GF-D8 (cell line): Measurements from ENCODE around the gene MRPL9.

Source experiments
- DNase-seq: peaks from one replicate; lab custom pipeline; 2025; lab: John Stamatoyannopoulos, UW

MRPL9 gene

DNA sequence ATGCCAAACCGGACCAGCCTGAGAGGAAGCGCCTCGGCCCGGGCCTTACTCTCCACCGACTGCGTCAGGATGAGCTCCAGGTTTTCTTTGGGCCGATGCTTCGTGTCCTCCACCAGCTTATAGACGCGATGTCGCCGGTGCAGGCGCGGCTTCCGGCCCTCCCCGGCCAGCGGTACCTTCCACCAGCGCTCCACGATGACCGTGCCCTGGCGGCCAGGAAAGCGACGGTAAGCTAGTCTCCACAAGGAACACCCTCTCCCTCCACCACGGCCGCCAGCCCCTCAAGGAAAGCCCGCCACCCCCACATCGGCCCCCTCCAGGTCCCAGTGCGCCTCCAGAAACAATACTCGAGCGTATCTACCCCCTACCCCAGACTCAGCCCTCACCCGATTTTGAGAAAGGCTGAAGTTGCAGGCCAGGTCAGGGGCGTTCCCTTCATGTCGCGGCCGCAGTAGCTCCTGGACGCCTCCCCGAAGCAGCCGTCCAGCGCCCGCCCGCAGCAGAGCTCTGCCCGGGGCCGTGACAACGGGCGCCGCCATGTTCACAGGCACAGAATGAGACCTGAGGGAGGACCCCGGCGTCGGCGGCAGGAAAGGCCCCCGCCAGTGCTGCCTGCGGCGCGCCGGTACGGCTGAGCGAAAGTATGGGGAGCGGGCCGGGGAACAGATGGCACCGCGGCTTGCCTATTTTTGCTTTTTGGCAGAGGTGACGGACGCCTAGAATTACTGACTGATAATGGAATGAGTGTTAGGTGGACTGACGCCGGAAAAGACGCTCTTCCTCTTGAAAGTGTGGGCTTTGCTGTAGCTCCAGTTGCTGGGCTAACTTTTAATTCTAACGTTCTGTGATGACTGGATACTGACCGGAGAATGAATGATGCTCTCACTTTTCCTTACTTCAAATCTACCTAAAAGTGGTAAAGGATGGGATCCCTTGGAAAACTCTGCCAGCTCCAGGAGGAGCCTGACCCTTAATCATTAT lies at the start of gene MRPL9:
MRPL9 (minus strand) TSS at position 556 of the 981 bp plus-strand sequence; CDS start at position 539, 17 bp downstream.
- peak; percentile 48 for DNase-seq

DNA sequence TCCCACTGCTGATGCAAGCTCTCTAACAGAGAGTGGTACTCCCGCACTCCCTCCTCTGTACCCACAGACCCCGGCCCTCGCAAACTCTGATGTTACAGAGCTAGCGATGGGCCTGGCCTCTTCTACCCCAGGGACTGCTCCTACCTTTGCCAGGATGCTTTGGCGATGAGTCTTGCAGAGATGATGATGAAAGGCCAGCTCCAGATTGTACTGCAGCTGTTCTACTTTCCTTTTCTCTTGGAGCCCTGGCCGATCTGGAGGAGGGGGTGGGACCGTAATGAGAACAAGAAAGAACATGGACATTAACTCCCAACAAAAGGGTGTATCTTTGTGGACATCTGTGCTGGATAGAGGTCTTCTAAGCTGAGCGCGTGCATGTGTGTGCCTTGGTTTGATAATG lies 47.9 kb upstream of the MRPL9 start:
- DNase-seq: no peak

DNA sequence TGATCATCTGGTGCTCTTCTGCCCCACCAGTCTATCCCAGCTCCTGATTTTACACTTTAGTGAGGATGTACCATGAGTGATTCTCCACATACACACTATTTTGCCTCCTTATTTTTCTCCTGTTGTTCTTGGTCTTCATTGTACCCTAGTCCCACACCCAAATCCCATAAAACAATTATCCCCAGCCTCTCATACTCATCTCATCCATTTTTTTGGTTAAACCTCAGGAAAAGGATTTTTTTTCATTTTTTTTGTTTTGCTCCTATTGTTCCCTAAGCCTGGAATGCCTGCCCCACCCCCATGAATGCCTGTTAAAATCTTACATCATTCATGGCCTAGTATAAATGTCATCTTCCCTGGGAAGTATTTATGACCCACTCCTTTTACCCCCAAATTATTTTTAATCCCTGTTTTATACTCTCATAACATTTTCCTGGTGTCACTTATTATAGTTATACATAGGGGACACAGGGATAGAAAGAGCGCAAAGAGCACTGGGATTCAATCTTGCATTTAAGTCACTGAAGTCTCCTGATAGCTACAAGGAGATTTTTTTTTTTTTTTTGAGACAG lies 46.8 kb upstream of the MRPL9 start:
- no peak for DNase-seq

DNA sequence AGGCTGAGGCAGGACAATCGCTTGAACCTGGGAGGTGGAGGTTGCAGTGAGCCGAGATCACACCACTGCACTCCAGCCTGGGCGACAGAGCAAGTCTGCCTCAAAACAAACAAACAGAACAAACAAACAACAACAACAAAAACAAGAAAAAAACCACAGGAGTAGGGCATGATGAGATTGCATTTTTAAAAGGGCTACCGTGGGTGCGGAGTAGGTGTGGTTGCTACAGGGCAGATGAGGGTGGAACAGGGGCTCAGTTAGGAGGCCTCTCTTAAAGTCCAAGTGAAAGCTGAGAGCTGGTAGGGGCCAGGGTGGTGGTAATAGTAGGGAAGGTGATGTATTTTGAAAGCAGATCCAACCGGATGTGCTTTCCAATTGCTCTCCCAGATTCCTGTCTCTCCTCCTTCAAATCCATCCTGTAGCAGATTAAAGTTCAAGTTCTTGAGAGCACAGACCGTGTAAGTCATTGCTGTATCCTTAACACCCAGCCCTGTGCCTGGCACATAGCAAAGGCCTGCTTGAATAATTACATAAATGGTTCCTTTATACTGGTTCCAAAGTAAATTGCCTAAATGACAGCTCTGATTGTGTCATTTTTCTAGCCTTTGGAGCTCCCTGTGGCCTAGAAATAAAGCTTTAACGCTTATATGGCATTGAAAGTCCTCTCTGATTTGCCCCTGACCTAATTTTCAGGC lies 46.1 kb upstream of the MRPL9 start:
- DNase-seq: no peak

DNA sequence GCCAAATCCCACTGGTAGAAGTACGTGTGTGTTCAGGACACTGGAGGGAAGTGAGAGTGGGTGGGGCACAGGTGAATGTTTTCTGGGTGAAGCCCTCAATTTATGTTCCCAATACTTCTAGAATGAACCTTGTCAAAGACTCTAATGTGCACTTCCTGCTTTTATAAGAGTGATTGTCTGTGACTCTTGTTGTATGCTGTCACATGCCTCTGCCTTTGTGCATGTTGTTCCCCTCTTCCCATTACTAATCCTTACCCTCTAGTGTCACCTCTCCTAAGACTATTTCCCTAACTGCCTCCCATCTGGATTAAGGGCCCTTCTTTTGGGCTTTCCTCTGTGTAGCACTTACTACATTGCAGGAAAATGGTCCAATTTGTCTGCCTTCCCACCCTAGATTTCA lies 44.5 kb upstream of the MRPL9 start:
- DNase-seq: no peak

DNA sequence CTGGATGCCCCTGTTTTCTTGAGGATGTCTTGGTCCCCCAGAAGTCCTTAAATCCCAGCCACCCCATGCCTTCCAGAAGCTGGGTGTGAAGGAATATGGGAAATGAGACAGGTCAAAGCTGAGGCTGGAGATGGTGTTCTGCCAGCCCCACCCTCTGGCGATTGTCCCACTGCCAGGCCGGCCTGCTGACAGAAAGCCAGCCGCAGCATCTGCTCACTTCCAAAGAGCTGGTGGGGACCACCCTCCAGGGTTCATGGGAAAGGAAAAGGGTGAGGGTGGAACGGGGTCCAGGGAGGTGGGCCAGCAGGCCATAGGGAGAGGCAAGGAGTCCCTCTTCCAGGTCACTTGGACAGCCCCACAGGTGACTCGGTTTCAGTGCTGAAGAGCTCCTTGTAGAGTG lies 43.8 kb upstream of the MRPL9 start:
- DNase-seq: no peak

DNA sequence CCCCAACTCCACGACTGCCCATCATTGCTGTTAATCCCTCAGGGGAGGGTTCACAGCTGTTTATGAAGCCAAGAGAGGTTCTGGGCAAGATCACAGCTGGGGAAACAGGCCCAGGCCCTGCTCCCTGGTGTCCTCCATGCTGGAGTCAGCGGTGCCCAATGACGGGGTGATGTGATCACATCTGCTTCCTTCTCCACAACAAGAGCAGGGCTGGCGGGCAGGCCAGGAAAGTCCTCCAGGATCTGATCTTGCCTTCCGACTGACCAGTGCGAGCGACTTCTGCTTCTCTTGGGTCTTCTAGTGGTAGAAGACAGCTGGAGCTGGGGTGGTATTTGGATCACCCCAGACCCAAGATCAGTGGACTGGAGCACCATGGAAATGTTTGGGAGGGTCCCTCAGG lies 42.9 kb upstream of the MRPL9 start:
- no peak for DNase-seq

- DNase-seq: no peak
Observed at GRCh38 chr1:151805066-151805820, 41.9 kb upstream of the MRPL9 start, which contains the start of gene LINGO4. TSS of gene LINGO4 (minus strand) at chr1:151805419. CDS start at chr1:151802704, 2,715 bp downstream.

GRCh38 chr1:151803915-151804314 lies 40.6 kb upstream of the MRPL9 start:
- DNase-seq: no peak

DNA sequence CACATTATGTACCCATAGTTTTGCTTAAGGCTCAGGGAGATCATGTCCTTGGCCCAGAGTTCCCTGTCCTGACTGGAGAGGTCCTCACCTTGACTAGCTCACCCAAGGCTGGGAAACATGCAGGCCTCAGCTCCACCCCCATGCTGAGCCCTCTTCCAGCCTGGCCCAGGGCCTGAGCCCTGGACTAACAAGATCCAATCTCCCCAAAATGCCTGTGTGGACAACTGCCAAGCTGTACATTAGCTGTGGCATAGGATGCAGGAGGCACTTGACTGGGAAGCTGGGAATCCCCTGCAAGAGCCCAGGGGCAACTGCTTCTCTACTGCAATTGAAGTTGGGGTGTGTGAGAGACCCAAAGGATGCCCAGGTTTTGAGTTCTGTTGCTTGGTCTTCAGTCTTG lies 39.9 kb upstream of the MRPL9 start:
- DNase-seq: no peak

- DNase-seq: no peak
Observed at GRCh38 chr1:151802372-151802771, 39.1 kb upstream of the MRPL9 start.

- DNase-seq: no peak
Observed at GRCh38 chr1:151801846-151802245, 38.5 kb upstream of the MRPL9 start.

DNA sequence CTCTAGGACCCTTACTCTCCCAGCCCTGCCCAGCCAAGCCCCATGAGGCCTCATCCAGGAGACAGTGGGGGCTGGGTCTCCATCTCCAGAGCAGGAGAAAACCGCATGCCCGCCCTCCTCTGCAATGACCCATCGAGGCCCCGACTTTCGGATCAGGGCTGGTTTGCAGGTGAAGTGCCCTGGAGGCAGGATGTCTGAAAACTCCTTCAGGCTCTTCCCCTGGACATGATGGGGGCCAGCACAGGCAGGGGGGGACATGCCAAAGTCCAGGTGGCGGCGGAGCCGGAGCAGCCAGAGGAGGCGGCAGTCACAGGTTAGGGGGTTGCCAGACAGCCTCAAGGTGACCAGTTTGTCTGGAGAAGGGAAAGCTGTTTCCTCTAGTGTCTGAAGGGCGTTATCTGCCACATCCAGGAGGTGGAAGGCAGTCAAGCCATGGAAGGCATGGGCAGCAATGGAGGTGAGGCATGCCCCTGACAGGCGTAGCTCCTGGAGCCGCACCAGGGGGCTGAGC lies 38.1 kb upstream of the MRPL9 start:
- DNase-seq: no peak

DNA sequence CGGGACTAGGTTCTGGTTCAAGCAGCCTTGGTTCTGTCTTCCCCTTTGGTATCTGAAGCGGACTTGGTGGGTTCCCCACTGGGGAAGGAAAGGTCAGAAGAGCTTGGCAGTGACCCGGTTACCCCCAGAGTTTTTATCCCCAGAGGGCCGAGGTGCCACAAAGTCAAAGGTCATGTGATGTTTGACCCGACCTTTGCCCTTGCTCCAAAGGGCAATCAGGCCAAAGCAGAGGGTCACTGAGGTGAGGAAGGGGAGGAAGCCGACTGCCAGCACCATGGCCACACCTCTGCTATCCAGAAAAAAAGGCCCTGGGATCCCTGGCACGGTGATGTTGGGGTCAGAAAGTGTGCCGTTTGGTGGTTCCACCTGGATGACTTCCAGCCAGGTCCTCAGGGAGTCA lies 37.5 kb upstream of the MRPL9 start:
- DNase-seq: no peak

DNA sequence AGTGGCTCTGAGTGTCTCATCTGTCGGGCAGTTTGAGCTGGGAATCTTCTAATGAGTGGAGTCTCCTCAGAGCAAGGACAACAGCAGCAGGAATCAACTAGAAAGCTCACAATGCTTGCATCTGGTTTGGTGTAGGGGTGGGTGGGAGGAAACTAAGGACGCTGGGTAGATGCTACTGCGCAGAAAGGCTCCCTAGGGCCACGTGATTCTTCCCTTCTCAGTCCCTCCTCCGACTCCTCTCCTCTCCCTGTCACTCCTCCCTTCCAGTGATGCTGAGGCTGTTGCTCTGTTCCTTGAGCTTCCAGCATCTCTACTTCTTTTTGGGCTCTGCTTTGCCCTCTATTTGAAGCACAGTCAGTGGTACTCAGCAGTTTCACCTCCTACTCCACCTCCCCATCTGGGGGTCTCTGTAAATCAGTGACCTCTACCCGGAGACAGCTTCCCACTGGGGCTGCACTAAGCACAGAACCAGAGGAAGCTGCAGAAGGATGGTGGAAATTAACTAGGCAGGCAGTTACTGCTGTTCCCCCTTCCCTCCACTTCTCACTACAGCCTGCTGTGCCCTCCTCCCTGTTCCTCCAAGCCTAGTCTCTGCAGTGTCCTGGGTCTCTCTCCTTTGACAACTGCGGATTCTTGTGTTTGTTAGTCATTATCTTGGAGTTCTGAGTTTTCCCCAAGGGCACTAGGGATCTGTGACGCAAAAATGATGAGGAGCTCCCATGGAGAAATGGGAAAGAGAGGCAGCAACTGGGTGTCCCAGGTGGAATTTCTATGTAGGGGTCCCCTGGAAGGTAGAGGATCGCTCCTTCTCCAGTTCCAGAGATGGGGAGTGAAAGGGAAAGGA lies 36.1 kb upstream of the MRPL9 start:
- no peak for DNase-seq

DNA sequence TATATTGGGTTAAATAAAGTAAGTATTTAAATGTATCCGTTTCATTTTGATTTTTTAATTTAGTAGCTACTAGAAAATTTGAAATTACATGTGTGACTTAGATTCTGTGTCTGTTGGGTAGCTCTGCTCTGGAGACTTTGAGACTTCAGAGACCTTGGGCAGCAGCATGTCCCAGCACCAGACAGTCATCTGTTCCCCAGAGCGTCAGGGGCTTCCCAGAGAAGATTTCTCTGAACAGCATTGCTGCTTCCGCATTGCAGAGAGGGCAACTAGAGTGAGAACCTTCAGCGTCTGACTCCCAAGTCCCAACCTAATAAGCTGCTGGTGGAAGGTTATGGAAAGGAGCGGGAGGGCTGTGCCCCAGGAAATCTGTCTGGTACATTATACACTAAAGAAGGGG lies 35.3 kb upstream of the MRPL9 start:
- DNase-seq: no peak

DNA sequence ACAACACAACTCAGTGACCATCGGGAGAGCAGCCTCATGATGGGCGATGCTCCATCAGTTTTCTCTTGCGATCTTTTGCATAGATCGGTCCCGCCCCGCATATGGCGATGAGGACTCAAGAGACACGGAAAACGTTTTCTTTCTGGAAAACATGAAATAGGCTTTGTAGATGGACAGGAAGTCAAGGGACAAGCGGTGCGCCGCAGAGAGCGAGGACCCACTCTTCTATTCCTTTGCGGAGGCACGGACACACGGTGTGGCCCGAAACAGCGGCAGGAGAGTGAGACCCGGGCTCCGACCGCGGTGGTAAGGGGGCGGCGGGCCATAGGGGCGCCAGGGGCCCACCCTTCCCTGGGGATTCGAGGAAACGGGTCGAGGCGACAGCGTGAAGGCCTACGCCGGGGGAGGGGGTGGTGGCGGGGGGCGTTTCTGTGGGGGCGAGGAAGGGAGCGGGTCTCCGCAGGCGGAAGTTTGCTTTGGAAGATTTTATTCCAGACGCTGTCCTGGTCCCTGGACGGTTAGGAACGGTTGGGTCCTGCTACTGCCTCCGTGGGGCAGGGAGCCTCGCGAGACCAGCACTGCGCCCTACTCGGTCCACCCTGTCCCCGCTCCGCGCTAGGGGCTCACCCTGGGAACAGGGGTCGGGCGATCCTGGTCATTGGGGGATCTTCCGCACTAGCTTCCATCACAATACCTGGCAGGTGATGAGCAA lies 27.8 kb upstream of the MRPL9 start:
- DNase-seq: no peak

DNA sequence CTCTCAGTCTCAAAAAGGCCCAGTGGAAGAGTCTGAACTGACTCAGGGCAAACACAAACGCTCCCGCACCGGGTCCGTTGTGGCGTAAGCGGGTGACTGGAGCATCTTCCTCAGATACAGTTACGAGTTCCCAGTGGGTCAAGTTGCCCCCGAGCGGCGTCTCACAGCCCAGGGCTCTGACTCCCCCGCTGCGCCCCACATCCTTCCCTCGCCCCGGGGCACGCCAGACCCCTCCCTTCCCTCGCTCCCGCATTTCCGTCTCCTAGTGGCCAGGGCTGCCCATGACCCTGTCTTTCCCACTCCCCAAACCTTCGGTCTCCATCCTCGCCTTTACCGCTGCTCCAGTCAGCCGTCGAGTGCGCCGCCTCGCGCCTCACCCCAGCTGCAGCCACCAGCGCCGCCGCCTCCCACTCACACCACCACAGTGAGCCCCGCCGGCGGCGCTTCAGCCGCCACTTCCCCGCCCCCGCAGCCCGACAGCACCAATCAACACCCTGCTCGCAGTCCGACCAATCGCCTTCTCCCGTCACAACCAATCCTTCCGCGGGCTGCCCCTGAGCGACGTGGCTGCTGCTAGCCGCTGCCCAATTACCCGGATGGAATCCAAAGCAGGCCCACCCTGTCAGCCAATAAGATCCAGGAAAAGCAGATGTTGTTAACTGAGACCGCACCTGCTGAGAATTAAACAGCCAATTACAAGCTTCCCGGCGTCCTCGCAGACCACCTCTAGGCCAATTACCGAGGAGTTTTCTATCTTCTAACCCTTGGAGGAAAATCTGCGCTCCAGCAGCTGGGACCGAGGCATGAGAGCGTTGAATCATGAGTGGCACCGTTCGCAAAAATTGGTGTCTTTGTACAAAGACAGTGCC lies 27.0 kb upstream of the MRPL9 start, which contains the start of gene TDRKH:
TDRKH (minus strand) TSS at position 430 of the 869 bp plus-strand sequence. CDS start 7,478 bp downstream, outside the sequence.
- peak; percentile 96 for DNase-seq

- no peak for DNase-seq
Observed at GRCh38 chr1:151787689-151788088, 24.4 kb upstream of the MRPL9 start.
